Osteocyte (in vitro differentiated cells): ENCODE data around the gene ADAMTS16. TPM values are rescaled to one million over a fixed set of nuclear protein-coding genes. Genes with fewer than 3 reads are reported as not detected.

Experiments used
- DNase-seq: peaks from one replicate; pipeline ENCODE4 v3.0.0; 2021; ENCODE audit warnings: mixed read lengths; ENCODE audit not compliant: unreplicated experiment; ENCODE audit errors: extremely low spot score
- H3K27ac Mint-ChIP-seq: one replicate; pipeline ENCODE4 v1.8.0; 2021; ENCODE audit warnings: mild to moderate bottlenecking, mixed read lengths; ENCODE audit not compliant: unreplicated experiment
- H3K27me3 Mint-ChIP-seq: one replicate; pipeline ENCODE4 v1.8.0; 2021; ENCODE audit warnings: mixed read lengths; ENCODE audit not compliant: unreplicated experiment
- H3K36me3 Mint-ChIP-seq: one replicate; pipeline ENCODE4 v1.8.0; 2021; ENCODE audit warnings: mixed read lengths; ENCODE audit not compliant: unreplicated experiment
- H3K4me1 Mint-ChIP-seq: one replicate; pipeline ENCODE4 v1.8.0; 2021; ENCODE audit warnings: mixed read lengths; ENCODE audit not compliant: unreplicated experiment
- H3K4me3 Mint-ChIP-seq: one replicate; pipeline ENCODE4 v1.8.0; 2021; ENCODE audit warnings: mild to moderate bottlenecking, moderate library complexity, mixed read lengths; ENCODE audit not compliant: unreplicated experiment
- H3K9me3 Mint-ChIP-seq: one replicate; pipeline ENCODE4 v1.8.0; 2021; ENCODE audit warnings: mixed read lengths; ENCODE audit not compliant: unreplicated experiment
- CTCF ChIP-seq: fragments of 200-600 bp; sonication (generic); IDR thresholded peaks from 2 replicates; pipeline ENCODE4 v1.5.0; 2021; ENCODE audit warnings: antibody characterized with exemption, mild to moderate bottlenecking, moderate library complexity
- total RNA-seq: library from RNA; stranded (reverse); gene quantifications from 2 replicates; pipeline ENCODE4 v1.2.1, GENCODE V29; 2021

The ADAMTS16 gene
- total RNA-seq, 1 donor from 2014 or later: not detected

DNA sequence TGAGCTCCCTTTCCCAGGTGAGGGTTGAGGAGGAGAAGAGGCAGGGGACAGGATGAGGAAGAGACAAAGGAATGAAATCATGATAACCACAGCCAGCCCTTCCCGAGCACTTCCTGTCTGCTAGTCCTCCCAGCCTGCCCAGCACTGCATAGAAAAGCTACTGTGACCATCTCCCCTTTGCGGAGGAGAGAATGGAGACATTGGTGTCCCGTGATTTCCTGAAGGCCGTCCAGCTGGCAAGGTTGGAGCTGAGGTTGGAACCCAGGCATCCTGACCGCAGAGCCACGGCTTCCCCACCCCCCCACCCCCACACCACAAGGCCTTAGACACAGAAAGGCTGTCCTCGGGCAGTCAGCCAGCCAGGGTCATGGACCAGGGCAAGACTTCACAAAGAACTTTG is 151.2 kb downstream of the ADAMTS16 start:
- Mint-ChIP-seq H3K36me3 (no peaks in the 10 kb centered on the region), H3K27ac (no peak overlapping the region), H3K27me3 (peaks cover 6% of the 10 kb centered on the region), H3K4me1 (no peaks in the 10 kb centered on the region), H3K9me3 (peaks cover 4% of the 10 kb centered on the region), H3K4me3 (no peak overlapping the region)
- DNase-seq: no peak
- TF ChIP-seq CTCF: no peak

GRCh38 chr5:5293029-5293428 is 152.9 kb downstream of the ADAMTS16 start:
- no peak for TF ChIP-seq CTCF
- no peak for DNase-seq
- H3K27ac Mint-ChIP-seq: no peak overlapping the region
- H3K27me3 Mint-ChIP-seq: peaks cover 22% of the 10 kb centered on the region
- H3K9me3 Mint-ChIP-seq: peaks cover 4% of the 10 kb centered on the region
- H3K36me3 Mint-ChIP-seq: no peaks in the 10 kb centered on the region
- no peak overlapping the region for H3K4me3 Mint-ChIP-seq
- no peaks in the 10 kb centered on the region for H3K4me1 Mint-ChIP-seq

DNA sequence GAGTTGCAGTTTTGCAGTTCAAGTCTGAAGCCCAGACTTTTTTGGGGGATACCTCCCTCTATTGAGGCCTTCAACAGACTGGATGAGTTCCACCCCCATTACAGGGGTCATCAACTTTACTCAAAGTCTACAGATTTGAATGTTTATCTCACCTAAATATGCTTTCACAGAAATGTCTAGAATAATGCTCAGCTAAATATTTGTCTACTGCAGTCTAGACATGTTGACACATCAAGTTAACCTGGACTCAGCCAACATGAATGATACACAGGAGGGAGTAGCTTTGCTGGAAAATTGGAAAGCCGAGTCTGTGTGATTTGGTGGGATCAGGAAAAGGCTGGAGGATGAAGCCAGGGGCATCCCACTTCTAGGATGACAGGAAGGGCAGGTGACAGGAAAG is 154.3 kb downstream of the ADAMTS16 start:
- no peak for DNase-seq
- Mint-ChIP-seq H3K36me3 (no peaks in the 10 kb centered on the region), H3K27me3 (peaks cover 23% of the 10 kb centered on the region), H3K27ac (no peak overlapping the region), H3K9me3 (peaks cover 4% of the 10 kb centered on the region), H3K4me1 (no peaks in the 10 kb centered on the region), H3K4me3 (no peak overlapping the region)
- no peak for TF ChIP-seq CTCF

DNA sequence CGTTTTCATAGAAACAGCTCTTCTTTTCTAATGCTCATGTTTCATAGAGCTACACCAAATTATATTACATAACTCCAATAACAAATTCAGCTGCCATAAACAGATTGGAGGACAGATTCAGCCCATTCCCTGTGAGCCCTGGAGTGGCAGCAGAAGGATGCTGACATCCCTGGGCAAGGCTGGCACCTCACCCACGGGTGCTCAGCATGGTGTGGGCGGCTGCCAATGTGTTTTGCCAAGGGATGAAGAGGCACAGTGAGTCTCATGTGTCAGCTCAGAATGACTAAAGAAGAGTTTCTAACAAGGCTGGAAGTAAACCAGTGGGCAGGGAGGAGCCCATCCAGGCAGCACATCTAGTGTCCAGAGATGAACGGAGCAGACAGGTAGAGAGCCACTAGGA is 155.2 kb downstream of the ADAMTS16 start:
- no peak overlapping the region for H3K4me3 Mint-ChIP-seq
- H3K27me3 Mint-ChIP-seq: peaks cover 23% of the 10 kb centered on the region
- no peaks in the 10 kb centered on the region for H3K4me1 Mint-ChIP-seq
- no peaks in the 10 kb centered on the region for H3K36me3 Mint-ChIP-seq
- TF ChIP-seq CTCF: no peak
- DNase-seq: no peak
- peaks cover 4% of the 10 kb centered on the region for H3K9me3 Mint-ChIP-seq
- H3K27ac Mint-ChIP-seq: no peak overlapping the region

- H3K4me3 Mint-ChIP-seq: no peak overlapping the region
- H3K27ac Mint-ChIP-seq: no peak overlapping the region
- H3K36me3 Mint-ChIP-seq: no peaks in the 10 kb centered on the region
- peaks cover 4% of the 10 kb centered on the region for H3K9me3 Mint-ChIP-seq
- H3K4me1 Mint-ChIP-seq: no peaks in the 10 kb centered on the region
- no peak for DNase-seq
- peaks cover 23% of the 10 kb centered on the region for H3K27me3 Mint-ChIP-seq
- TF ChIP-seq CTCF: no peak
Measured at GRCh38 chr5:5296051-5296450, 155.9 kb downstream of the ADAMTS16 start.
